Measurements from ENCODE around the gene GRIK3.

GRIK3 gene

DNA sequence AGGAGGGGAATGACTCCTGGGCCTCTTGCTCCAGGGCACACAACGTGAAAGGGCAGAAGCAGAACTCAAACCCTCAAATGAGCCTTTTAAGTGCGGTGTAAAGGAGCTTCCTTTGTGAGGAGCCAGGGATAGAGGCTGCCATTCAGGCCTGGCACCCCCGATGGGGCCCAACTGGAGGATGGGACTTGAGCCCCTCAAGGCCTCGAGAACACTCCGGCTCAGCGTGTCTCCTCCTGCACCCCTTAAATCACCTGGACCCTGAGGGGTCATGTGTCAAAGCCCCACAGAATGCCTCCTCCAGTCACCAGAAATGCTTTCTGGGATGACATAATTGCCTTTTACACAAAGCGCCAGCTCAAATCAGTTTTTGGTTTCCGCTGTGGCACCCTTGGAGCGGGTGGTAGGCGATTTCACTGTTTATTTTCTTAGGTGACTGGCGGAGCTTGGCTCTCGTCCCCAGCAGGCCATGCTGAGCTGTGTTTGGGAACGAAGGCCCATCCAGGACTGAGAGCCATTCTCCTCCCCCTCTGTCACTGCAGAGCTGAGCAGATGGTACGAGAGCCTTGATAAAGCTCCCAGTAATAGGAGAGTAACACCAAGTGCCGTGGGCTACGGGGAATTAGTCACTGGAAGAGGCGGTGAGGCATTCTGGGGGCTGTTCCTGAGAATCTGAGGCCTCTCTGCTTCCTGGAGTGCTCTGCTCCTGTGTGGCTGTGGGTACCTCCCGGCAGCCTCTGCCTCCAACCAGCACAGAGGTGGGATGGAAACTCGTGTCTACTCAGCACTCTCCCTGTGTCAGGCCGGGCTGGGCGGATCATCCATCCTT is 163.0 kb downstream of the GRIK3 start:
- no peak for DNase-seq

- DNase-seq, result no peak
Observed at GRCh38 chr1:36869826-36870225, 164.5 kb downstream of the GRIK3 start.

GRCh38 chr1:36869054-36869453 is 165.3 kb downstream of the GRIK3 start:
- DNase-seq, result no peak

GRCh38 chr1:36867575-36867974 is 166.7 kb downstream of the GRIK3 start:
- no peak for DNase-seq

DNA sequence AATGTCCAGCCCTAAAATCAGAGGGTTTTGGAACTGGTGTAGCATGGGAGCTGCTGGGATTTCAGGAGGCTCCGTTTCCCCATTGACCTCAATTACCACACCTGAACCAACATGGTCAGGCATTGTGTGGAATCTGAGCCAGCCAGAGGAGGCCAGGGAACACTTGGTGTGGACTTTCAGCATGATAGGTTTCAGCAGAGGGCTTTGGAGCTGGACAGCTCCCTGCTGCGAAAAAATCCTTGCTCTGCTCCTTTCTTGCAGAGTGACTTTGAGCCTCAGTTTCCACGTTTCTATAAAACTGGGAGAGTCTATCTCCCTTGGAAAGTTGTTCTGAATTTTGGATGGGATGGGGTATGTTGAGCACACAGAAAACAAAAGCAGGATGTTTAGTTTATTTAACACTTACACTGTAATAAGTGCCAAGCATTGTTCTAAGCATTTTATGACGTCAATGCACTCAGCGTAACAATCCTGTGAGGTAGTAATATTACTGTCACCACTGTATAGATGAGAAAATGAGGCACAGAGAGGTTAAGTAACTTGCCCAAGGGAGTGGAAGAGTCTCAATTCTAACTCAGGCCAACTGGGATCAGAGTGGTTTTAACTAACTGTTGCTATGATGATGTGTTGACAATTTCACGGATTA is 168.0 kb downstream of the GRIK3 start:
- no peak for DNase-seq

GRCh38 chr1:36865602-36865900 is 168.8 kb downstream of the GRIK3 start:
- DNase-seq, result no peak

- no peak for DNase-seq
Observed at GRCh38 chr1:36864823-36865601, 169.3 kb downstream of the GRIK3 start.

- DNase-seq, result no peak
Observed at GRCh38 chr1:36864182-36864822, 170.0 kb downstream of the GRIK3 start.

- DNase-seq, result no peak
Observed at GRCh38 chr1:36863500-36863899, 170.8 kb downstream of the GRIK3 start.

- no peak for DNase-seq
Observed at GRCh38 chr1:36863061-36863460, 171.3 kb downstream of the GRIK3 start.

- DNase-seq, result no peak
Observed at GRCh38 chr1:36861375-36861774, 172.9 kb downstream of the GRIK3 start.

DNA sequence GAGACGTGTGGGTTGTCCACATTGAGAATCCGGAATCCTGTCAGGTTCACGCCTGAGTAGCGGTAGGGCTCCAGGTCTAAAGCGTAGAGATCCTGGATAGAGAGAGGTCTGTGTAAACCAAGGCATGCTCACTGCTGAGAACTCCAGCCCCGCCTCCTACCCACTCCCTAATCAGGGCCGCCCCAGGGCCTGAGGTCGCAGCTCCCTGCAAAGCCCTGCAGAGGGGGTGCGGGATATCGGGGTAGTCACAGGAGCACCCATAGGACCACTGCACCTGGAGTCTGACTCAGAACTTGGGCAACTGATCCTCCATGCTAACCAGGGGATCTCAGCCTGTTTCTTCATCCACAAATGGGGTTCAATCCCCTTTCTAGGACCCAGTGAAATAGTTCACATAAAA is 174.4 kb downstream of the GRIK3 start:
- no peak for DNase-seq

DNA sequence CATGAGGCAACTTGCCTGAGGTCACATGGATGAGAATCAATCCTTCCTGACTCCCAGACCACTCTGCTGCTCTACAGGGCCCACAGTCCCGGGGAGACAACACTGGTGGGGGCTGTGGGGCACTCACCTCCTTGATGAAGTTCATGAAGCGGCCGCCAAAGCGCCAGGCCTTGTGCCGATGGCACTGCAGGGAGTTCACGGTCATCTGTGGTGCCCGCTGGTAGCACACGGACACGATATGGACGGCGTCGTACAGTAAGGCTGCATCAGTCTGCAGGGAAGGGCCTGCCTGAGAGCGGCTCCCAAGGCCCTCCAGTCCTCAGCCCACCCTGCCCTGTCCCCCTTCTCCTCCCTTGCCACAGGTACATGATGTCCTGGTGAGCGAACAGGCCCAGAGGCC is 175.3 kb downstream of the GRIK3 start:
- DNase-seq, result no peak

- no peak for DNase-seq
Observed at GRCh38 chr1:36858553-36858952, 175.8 kb downstream of the GRIK3 start.

GRCh38 chr1:36857754-36858153 is 176.6 kb downstream of the GRIK3 start:
- peak; percentile 94 for DNase-seq

DNA sequence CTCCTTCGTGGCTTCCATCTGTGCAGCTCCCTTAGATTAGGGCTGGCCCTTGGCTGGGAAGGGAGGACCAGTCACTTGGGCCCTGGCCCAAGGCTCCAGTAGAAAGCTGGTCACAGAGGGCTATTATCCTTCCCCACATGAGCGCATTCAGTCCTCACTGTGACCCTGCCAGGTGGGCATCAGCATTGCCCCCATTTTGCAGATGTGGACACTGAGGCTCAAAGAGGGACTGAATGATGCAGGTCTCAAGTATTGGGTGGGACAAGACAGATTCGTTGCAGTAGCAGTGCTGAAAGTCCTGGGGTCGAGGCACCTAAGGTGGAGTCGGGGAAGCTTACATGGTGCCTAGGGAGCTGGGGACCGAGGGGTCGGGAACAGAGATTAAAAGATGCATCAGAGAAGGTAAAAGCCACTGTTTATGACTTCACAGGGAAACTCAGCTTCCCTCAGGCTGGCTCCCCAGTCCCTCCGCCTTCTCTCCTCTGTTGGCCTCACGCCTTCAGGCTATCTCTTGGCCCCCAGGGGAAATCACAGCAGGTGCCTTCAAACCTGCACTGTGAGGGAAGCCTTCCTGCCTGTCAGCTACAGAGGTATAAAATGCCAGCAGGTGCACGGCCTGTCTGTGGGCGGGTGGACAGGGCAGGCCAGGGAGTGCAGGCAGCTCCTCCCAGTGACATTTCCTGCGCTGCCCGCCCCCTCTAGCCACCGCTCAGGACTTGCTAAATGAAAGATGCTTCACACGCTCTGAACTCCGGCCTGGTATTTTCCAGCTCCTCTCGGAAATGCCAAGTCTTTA is 178.4 kb downstream of the GRIK3 start:
- DNase-seq, result peak; percentile 90

GRCh38 chr1:36853638-36854037 is 180.7 kb downstream of the GRIK3 start:
- no peak for DNase-seq

DNA sequence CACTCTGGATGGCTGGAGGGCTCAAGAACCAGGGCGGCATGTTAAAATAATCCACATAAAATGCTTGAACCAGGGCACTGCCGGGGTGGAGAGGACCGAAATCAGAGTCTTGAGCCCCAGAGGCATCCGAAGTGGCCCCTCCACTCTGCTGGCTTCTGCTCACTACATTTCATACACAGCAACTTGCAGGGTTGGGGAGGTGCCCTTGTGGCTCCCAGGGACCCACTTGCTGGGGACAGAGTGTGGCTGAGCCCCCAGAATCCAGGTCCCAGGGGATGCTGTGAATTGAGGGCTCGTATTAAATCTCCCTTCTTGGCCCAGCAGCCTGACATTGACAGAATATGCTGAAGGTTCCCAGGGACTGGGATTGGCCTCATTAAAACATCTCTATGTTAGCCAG is 181.7 kb downstream of the GRIK3 start:
- DNase-seq, result no peak

GRCh38 chr1:36851595-36851994 is 182.7 kb downstream of the GRIK3 start:
- DNase-seq, result no peak

DNA sequence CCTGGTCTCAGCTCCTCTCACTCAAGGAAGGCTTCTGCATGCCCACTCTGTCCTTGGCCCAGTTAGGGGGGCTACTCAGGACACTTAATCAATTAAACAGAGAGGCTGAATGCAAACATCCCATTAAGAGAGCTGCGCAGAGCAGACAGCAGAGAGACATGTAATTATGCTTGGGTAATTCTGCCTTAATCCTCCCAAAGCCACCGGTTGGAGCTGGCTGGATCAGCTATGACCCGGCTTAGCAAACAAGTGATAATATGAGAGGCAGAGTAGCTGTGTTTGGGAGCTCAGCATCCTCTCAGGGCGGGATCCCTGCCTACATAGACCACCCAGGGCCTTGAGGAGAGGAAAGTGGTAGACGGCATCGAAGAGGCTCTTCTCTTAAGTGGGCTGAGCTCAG is 183.2 kb downstream of the GRIK3 start:
- DNase-seq, result no peak

- no peak for DNase-seq
Observed at GRCh38 chr1:36849956-36850355, 184.4 kb downstream of the GRIK3 start.

- DNase-seq, result no peak
Observed at GRCh38 chr1:36847761-36848160, 186.6 kb downstream of the GRIK3 start.

- DNase-seq, result no peak
Observed at GRCh38 chr1:36847186-36847585, 187.1 kb downstream of the GRIK3 start.
